ENCODE results near the gene ULK1.

The ULK1 gene

DNA sequence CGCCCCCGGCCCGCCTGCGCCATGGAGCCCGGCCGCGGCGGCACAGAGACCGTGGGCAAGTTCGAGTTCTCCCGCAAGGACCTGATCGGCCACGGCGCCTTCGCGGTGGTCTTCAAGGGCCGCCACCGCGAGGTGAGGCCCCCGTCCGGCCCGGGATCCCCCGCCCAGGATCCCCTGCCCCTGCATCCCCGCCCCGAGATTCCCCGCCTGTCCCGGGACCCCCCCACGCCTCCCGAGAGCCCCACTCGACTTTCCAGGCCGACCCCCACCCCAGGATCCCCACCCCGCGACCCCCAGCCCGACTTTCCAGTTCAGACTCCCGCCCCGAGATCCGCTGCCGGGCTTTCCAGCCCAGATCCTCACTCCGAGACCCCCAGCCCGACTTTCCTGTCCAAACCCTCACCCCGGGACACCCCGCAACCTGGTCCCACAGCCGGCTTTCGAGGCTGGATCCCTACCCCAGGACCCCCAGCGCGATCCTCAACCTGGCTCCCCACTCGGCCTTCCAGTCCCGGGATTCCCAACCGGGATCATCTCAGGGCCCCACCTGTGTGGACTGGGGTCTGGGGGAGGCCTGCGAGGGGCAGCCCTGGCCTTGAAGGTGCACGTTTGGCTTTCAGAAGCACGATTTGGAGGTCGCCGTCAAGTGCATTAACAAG, 688 bp downstream of the ULK1 start:
- Mint-ChIP-seq H3K36me3 (peaks cover 15% of the 10 kb centered on the region), H3K27ac (peak overlapping the region; percentile 76), H3K4me3 (peak overlapping the region; percentile 80), H3K4me1 (peaks cover 13% of the 10 kb centered on the region), H3K9me3 (no peaks in the 10 kb centered on the region)
- ATAC-seq (no peak), DNase-seq (ENCODE audit: low spot score in 2 of 2) (peak in 1 of 2 donors; percentile 54)

GRCh38 chr12:131895640-131896079, 1.2 kb downstream of the ULK1 start:
- DNase-seq (ENCODE audit: low spot score in 2 of 2): peak in 1 of 2 donors; percentile 59
- Mint-ChIP-seq H3K9me3 (no peaks in the 10 kb centered on the region), H3K4me3 (peak overlapping the region; percentile 80), H3K4me1 (peaks cover 13% of the 10 kb centered on the region), H3K27ac (peak overlapping the region; percentile 76), H3K36me3 (peaks cover 21% of the 10 kb centered on the region)
- no peak for ATAC-seq

- H3K27ac Mint-ChIP-seq: peak overlapping the region; percentile 76
- H3K4me1 Mint-ChIP-seq: peaks cover 13% of the 10 kb centered on the region
- peak overlapping the region; percentile 80 for H3K4me3 Mint-ChIP-seq
- peaks cover 24% of the 10 kb centered on the region for H3K36me3 Mint-ChIP-seq
- peak; percentile 63 to 81 for DNase-seq (ENCODE audit: low spot score in 2 of 2)
- ATAC-seq: peak; percentile 82
- H3K9me3 Mint-ChIP-seq: no peaks in the 10 kb centered on the region
Observed at GRCh38 chr12:131896080-131896810, 1.8 kb downstream of the ULK1 start.

DNA sequence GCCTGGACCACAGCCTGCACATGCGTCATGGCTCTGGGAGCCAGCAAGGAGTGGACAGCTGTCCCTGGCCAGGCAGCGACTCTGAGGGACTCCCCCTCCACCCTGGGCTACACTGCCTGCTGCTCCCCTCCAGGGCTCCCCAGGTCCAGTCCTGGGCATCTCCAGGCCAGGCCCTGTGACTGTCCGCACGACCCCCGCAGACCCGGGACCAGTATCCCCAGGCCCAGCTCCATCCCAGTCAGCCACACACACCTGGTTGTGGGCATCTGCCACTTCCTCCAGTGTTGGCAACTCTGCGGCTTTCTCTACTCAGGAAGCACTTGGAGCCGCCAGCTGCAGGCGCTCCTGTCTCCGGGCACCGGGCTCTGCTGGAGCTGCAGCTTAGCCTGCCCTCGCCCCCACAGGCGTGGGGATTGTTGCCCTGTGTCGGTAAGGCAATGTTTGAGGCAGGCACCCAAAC, 2.4 kb downstream of the ULK1 start:
- Mint-ChIP-seq H3K36me3 (peaks cover 24% of the 10 kb centered on the region), H3K4me1 (peaks cover 13% of the 10 kb centered on the region), H3K27ac (peak overlapping the region; percentile 76), H3K4me3 (peak overlapping the region; percentile 80), H3K9me3 (no peaks in the 10 kb centered on the region)
- DNase-seq (ENCODE audit: low spot score in 2 of 2) (no peak), ATAC-seq (no peak)

DNA sequence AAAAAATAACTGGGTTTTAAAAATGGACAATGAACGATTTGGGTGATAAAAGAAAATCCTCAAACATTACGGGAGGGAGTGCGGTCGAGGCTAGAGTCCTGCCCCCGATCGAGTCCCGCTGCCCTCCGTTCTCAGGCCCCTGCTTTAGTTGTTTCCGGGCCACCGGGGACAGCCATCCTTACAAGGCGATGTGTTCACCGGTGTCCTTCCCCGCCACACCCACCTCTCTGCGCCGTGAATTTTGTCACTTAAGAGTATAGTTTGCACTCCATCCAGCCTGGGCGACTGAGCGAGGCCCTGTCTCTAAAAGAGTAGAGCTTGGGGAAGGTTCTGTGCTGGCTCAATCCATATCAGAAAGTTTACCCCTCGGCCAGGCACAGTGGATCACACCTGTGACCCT, 2.9 kb downstream of the ULK1 start:
- ATAC-seq: no peak
- peak overlapping the region; percentile 80 for H3K4me3 Mint-ChIP-seq
- no peak for DNase-seq (ENCODE audit: low spot score in 2 of 2)
- peaks cover 24% of the 10 kb centered on the region for H3K36me3 Mint-ChIP-seq
- H3K4me1 Mint-ChIP-seq: peaks cover 16% of the 10 kb centered on the region
- peak overlapping the region; percentile 76 for H3K27ac Mint-ChIP-seq
- H3K9me3 Mint-ChIP-seq: no peaks in the 10 kb centered on the region

GRCh38 chr12:131897875-131898274, 3.5 kb downstream of the ULK1 start:
- Mint-ChIP-seq H3K4me1 (peaks cover 18% of the 10 kb centered on the region), H3K36me3 (peaks cover 24% of the 10 kb centered on the region), H3K4me3 (peak overlapping the region; percentile 80), H3K9me3 (no peaks in the 10 kb centered on the region), H3K27ac (peak overlapping the region; percentile 76)
- DNase-seq (ENCODE audit: low spot score in 2 of 2) (no peak), ATAC-seq (no peak)

- Mint-ChIP-seq H3K4me3 (no peak overlapping the region), H3K36me3 (peaks cover 23% of the 10 kb centered on the region), H3K27ac (no peak overlapping the region), H3K9me3 (no peaks in the 10 kb centered on the region), H3K4me1 (peaks cover 25% of the 10 kb centered on the region)
- no peak for DNase-seq (ENCODE audit: low spot score in 2 of 2)
- no peak for ATAC-seq
Observed at GRCh38 chr12:131900397-131900796, 6.0 kb downstream of the ULK1 start.

- H3K9me3 Mint-ChIP-seq: no peaks in the 10 kb centered on the region
- H3K4me3 Mint-ChIP-seq: no peak overlapping the region
- H3K27ac Mint-ChIP-seq: peak overlapping the region; percentile 76
- DNase-seq (ENCODE audit: low spot score in 2 of 2): no peak
- H3K36me3 Mint-ChIP-seq: peaks cover 18% of the 10 kb centered on the region
- no peak for ATAC-seq
- peaks cover 22% of the 10 kb centered on the region for H3K4me1 Mint-ChIP-seq
Observed at GRCh38 chr12:131901431-131902331, 7.3 kb downstream of the ULK1 start.

GRCh38 chr12:131902332-131903241, 8.2 kb downstream of the ULK1 start:
- Mint-ChIP-seq H3K27ac (peak overlapping the region; percentile 78), H3K4me1 (peaks cover 18% of the 10 kb centered on the region), H3K36me3 (peaks cover 14% of the 10 kb centered on the region), H3K4me3 (no peak overlapping the region), H3K9me3 (no peaks in the 10 kb centered on the region)
- ATAC-seq (no peak), DNase-seq (ENCODE audit: low spot score in 2 of 2) (no peak)

GRCh38 chr12:131903270-131904255, 9.1 kb downstream of the ULK1 start:
- Mint-ChIP-seq H3K9me3 (no peaks in the 10 kb centered on the region), H3K4me3 (no peak overlapping the region), H3K27ac (peak overlapping the region; percentile 78), H3K36me3 (peaks cover 12% of the 10 kb centered on the region), H3K4me1 (peaks cover 18% of the 10 kb centered on the region)
- no peak for DNase-seq (ENCODE audit: low spot score in 2 of 2)
- no peak for ATAC-seq

GRCh38 chr12:131904346-131904745, 9.9 kb downstream of the ULK1 start:
- peak overlapping the region; percentile 78 for H3K27ac Mint-ChIP-seq
- no peaks in the 10 kb centered on the region for H3K9me3 Mint-ChIP-seq
- peaks cover 12% of the 10 kb centered on the region for H3K36me3 Mint-ChIP-seq
- no peak for ATAC-seq
- peaks cover 18% of the 10 kb centered on the region for H3K4me1 Mint-ChIP-seq
- no peak overlapping the region for H3K4me3 Mint-ChIP-seq
- no peak for DNase-seq (ENCODE audit: low spot score in 2 of 2)

GRCh38 chr12:131905081-131905629, 10.7 kb downstream of the ULK1 start:
- H3K4me3 Mint-ChIP-seq: no peak overlapping the region
- H3K4me1 Mint-ChIP-seq: peaks cover 18% of the 10 kb centered on the region
- H3K27ac Mint-ChIP-seq: peak overlapping the region; percentile 78
- H3K36me3 Mint-ChIP-seq: peaks cover 8% of the 10 kb centered on the region
- ATAC-seq (no peak), DNase-seq (ENCODE audit: low spot score in 2 of 2) (no peak)
- H3K9me3 Mint-ChIP-seq: no peaks in the 10 kb centered on the region

- Mint-ChIP-seq H3K36me3 (peaks cover 3% of the 10 kb centered on the region), H3K4me1 (peaks cover 18% of the 10 kb centered on the region), H3K9me3 (no peaks in the 10 kb centered on the region), H3K27ac (peak overlapping the region; percentile 78), H3K4me3 (no peak overlapping the region)
- no peak for ATAC-seq
- DNase-seq (ENCODE audit: low spot score in 2 of 2): no peak
Observed at GRCh38 chr12:131905630-131906091, 11.2 kb downstream of the ULK1 start.
